KBM-7 (cell line): ENCODE data around the gene MDH2.
"Not testable (repeated sequence)": the region's sequence is repeated elsewhere in the genome, so short reads cannot be mapped to it uniquely, and the experiment has no call there.

Experiments
- DNase-seq: peaks from one replicate; pipeline ENCODE4 v3.0.0-alpha.2; 2015
- in situ Hi-C: fragments of 300-500 bp; cut with MboI; formaldehyde crosslinking; loops from 2 replicates; pipeline ENCODE4 v1.14.3; 2020; ENCODE audit warnings: low sequenced_read_pairs, low pct_unique_long_range_greater_than_20kb, mixed read lengths

The MDH2 gene

GRCh38 chr7:76044375-76044865 is 3.5 kb upstream of the MDH2 start:
- no peak for DNase-seq
- in situ Hi-C loops: no loop called here

GRCh38 chr7:76047305-76047810 is 548 bp upstream of the MDH2 start:
- in situ Hi-C loops: no loop called here
- no peak for DNase-seq

- in situ Hi-C loops: no loop called here
- DNase-seq: no peak
These were observed 722 bp downstream of the MDH2 start for GRCh38 chr7:76048668-76048988.

GRCh38 chr7:76049295-76049694 is 1.4 kb downstream of the MDH2 start:
- DNase-seq: no peak
- in situ Hi-C loops: no loop called here

GRCh38 chr7:76050545-76050944 is 2.6 kb downstream of the MDH2 start:
- DNase-seq: no peak
- in situ Hi-C loops: loop anchor here (25.0 kb wide), 1 partner anchor 187 kb away; no protein-coding TSS in a partner anchor

- in situ Hi-C loops: loop anchor here (25.0 kb wide), 1 partner anchor 185 kb away; no protein-coding TSS in a partner anchor
- DNase-seq: no peak
These were observed 3.9 kb downstream of the MDH2 start for GRCh38 chr7:76051840-76052239.

- DNase-seq: not testable (repeated sequence)
- in situ Hi-C loops: loop anchor here (25.0 kb wide), 1 partner anchor 185 kb away; no protein-coding TSS in a partner anchor
These were observed 4.8 kb downstream of the MDH2 start for GRCh38 chr7:76052681-76053080.

GRCh38 chr7:76053461-76053860 is 5.6 kb downstream of the MDH2 start:
- no peak for DNase-seq
- in situ Hi-C loops: loop anchor here (25.0 kb wide), 1 partner anchor 184 kb away; no protein-coding TSS in a partner anchor

- peak; percentile 18 for DNase-seq
- in situ Hi-C loops: loop anchor here (25.0 kb wide), 1 partner anchor 183 kb away; no protein-coding TSS in a partner anchor
These were observed 6.5 kb downstream of the MDH2 start for GRCh38 chr7:76054123-76055120.

GRCh38 chr7:76056241-76056640 is 8.3 kb downstream of the MDH2 start:
- in situ Hi-C loops: loop anchor here (25.0 kb wide), 1 partner anchor 181 kb away; no protein-coding TSS in a partner anchor
- no peak for DNase-seq

- in situ Hi-C loops: loop anchor here (25.0 kb wide), 1 partner anchor 180 kb away; no protein-coding TSS in a partner anchor
- no peak for DNase-seq
These were observed 9.4 kb downstream of the MDH2 start for GRCh38 chr7:76057103-76057812.

GRCh38 chr7:76057813-76058145 is 9.9 kb downstream of the MDH2 start:
- DNase-seq: no peak
- in situ Hi-C loops: loop anchor here (25.0 kb wide), 1 partner anchor 180 kb away; no protein-coding TSS in a partner anchor

- not testable (repeated sequence) for DNase-seq
- in situ Hi-C loops: loop anchor here (25.0 kb wide), 1 partner anchor 179 kb away; no protein-coding TSS in a partner anchor
These were observed 10.8 kb downstream of the MDH2 start for GRCh38 chr7:76058745-76059144.

- DNase-seq: no peak
- in situ Hi-C loops: loop anchor here (25.0 kb wide), 1 partner anchor 176 kb away; no protein-coding TSS in a partner anchor
These were observed 12.9 kb downstream of the MDH2 start for GRCh38 chr7:76060842-76061241.

GRCh38 chr7:76062254-76062653 is 14.3 kb downstream of the MDH2 start:
- in situ Hi-C loops: loop anchor here (25.0 kb wide), 1 partner anchor 175 kb away; no protein-coding TSS in a partner anchor
- DNase-seq: no peak

- in situ Hi-C loops: loop anchor here (25.0 kb wide), 1 partner anchor 174 kb away; no protein-coding TSS in a partner anchor
- no peak for DNase-seq
These were observed 15.2 kb downstream of the MDH2 start for GRCh38 chr7:76063114-76063513.

GRCh38 chr7:76063525-76063924 is 15.6 kb downstream of the MDH2 start:
- DNase-seq: no peak
- in situ Hi-C loops: loop anchor here (25.0 kb wide), 1 partner anchor 174 kb away; no protein-coding TSS in a partner anchor

GRCh38 chr7:76064208-76064970 is 16.5 kb downstream of the MDH2 start:
- DNase-seq: no peak

More at GRCh38 chr7:76064208-76064970, 16.5 kb downstream of the MDH2 start:
- in situ Hi-C loops: loop anchor here (25.0 kb wide), 1 partner anchor 173 kb away; no protein-coding TSS in a partner anchor
